Liver (tissue), 9 donors: ENCODE data around the gene MCF2L2. TPM values are rescaled to one million over a fixed set of nuclear protein-coding genes. Genes with fewer than 3 reads are reported as not detected.

Experiments used
- DNase-seq: peaks from one replicate; pipeline ENCODE4 v3.0.0-alpha.2; 2017; ENCODE audit warnings: low spot score
- H3K27ac ChIP-seq, 2 donors: one replicate each; pipeline ENCODE4 v1.7.0; 2013; ENCODE audit warnings: inconsistent platforms in 2 of 2, low read length in 2 of 2, control low read depth in 1 of 2, low read depth in 1 of 2, mild to moderate bottlenecking in 1 of 2
- H3K27me3 ChIP-seq, 4 donors: one replicate each; pipeline versions ENCODE4 v1.6.1 to v1.7.0; 2013; ENCODE audit warnings: low read length in 3 of 4, inconsistent platforms in 1 of 4, mild to moderate bottlenecking in 1 of 4, moderate library complexity in 1 of 4; ENCODE audit not compliant: control insufficient read depth in 4 of 4, insufficient read depth in 4 of 4
- H3K36me3 ChIP-seq, 4 donors: one replicate each; pipeline versions ENCODE4 v1.6.1 to v1.7.0; 2013; ENCODE audit warnings: low read length in 3 of 4, mild to moderate bottlenecking in 3 of 4, low read depth in 1 of 4, moderate library complexity in 1 of 4; ENCODE audit not compliant: control insufficient read depth in 4 of 4, insufficient read depth in 3 of 4
- H3K4me1 ChIP-seq, 4 donors: one replicate each; pipeline versions ENCODE4 v1.6.1 to v1.7.0; 2013; ENCODE audit warnings: low read length in 3 of 4, mild to moderate bottlenecking in 3 of 4, moderate library complexity in 1 of 4; ENCODE audit not compliant: control insufficient read depth in 4 of 4, insufficient read depth in 4 of 4
- H3K4me3 ChIP-seq, 3 donors: one replicate each; pipeline versions ENCODE4 v1.6.1 to v1.7.0; 2013; ENCODE audit warnings: low read length in 3 of 3, control low read depth in 1 of 3, low read depth in 1 of 3, mild to moderate bottlenecking in 1 of 3
- H3K9ac ChIP-seq, 2 donors: one replicate each; pipeline ENCODE4 v1.7.0; 2013; ENCODE audit warnings: low read length in 2 of 2, mild to moderate bottlenecking in 2 of 2, moderate library complexity in 2 of 2, control low read depth in 1 of 2, low read depth in 1 of 2
- H3K9me3 ChIP-seq, 4 donors: one replicate each; pipeline versions ENCODE4 v1.6.1 to v1.7.0; 2013; ENCODE audit warnings: low read length in 3 of 4; ENCODE audit not compliant: control insufficient read depth in 4 of 4
- EGR1 ChIP-seq, 2 donors: IDR thresholded peaks; 2 replicates each; pipeline ENCODE4 v1.6.1; 2016 to 2018; ENCODE audit warnings: antibody characterized with exemption in 2 of 2, low read depth in 2 of 2
- FOXA1 ChIP-seq: IDR thresholded peaks from 2 replicates; pipeline ENCODE4 v1.6.1; 2016; ENCODE audit warnings: antibody characterized with exemption
- FOXA2 ChIP-seq: IDR thresholded peaks from 2 replicates; pipeline ENCODE4 v1.6.1; 2016; ENCODE audit warnings: antibody characterized with exemption
- GABPA ChIP-seq, 2 donors: IDR thresholded peaks in 1 of 2; conservative IDR thresholded peaks in 1 of 2; 2 replicates each; pipeline ENCODE4 v1.6.1; 2016; ENCODE audit warnings: antibody characterized with exemption in 2 of 2, mild to moderate bottlenecking in 1 of 2, moderate library complexity in 1 of 2
- HNF4A ChIP-seq, 2 donors: conservative IDR thresholded peaks; 2 replicates each; pipeline ENCODE4 v1.6.1; 2016; ENCODE audit warnings: antibody characterized with exemption in 2 of 2, mild to moderate bottlenecking in 2 of 2
- HNF4G ChIP-seq: IDR thresholded peaks from 2 replicates; pipeline ENCODE4 v1.6.1; 2016; ENCODE audit warnings: antibody characterized with exemption
- JUND ChIP-seq, 2 donors: IDR thresholded peaks; 2 replicates each; pipeline ENCODE4 v1.6.1; 2016; ENCODE audit warnings: antibody characterized with exemption in 2 of 2
- NR2F2 ChIP-seq: IDR thresholded peaks from 2 replicates; pipeline ENCODE4 v1.6.1; 2016; ENCODE audit warnings: antibody characterized with exemption
- RAD21 ChIP-seq, 2 donors: IDR thresholded peaks; 2 replicates each; pipeline ENCODE4 v1.6.1; 2016; ENCODE audit warnings: antibody characterized with exemption in 2 of 2, mild to moderate bottlenecking in 2 of 2
- RXRA ChIP-seq, 2 donors: IDR thresholded peaks; 2 replicates each; pipeline ENCODE4 v1.6.1; 2017 to 2018; ENCODE audit warnings: antibody characterized with exemption in 2 of 2, mild to moderate bottlenecking in 1 of 2
- SP1 ChIP-seq: IDR thresholded peaks from 2 replicates; pipeline ENCODE4 v1.6.1; 2018; ENCODE audit warnings: antibody characterized with exemption, mild to moderate bottlenecking
- TAF1 ChIP-seq: conservative IDR thresholded peaks from 2 replicates; pipeline ENCODE4 v1.6.1; 2016; ENCODE audit warnings: antibody characterized with exemption, mild to moderate bottlenecking
- YY1 ChIP-seq: IDR thresholded peaks from 2 replicates; pipeline ENCODE4 v1.6.1; 2016; ENCODE audit warnings: antibody characterized with exemption, mild to moderate bottlenecking
- WGBS: extraction: QIAGEN DNeasy Blood & Tissue Kit; methylation state at CpG from one replicate; pipeline ENCODE4 v1.1.7; 2013; 5-methylcytosine and 5-hydroxymethylcytosine counted together
- polyA plus RNA-seq, 2 donors: library from polyadenylated mRNA; stranded (reverse) in 1 of 2; unstranded in 1 of 2; fragments of 200-250 nt in 1 of 2; fragments of >200 nt in 1 of 2; fragmentation: Nextera tagmentation in 1 of 2; extraction: Ambion mirVana in 1 of 2; gene quantifications; one replicate each; pipeline versions ENCODE4 v1.2.1 to v1.2.3, GENCODE V29; 2013 to 2015
- total RNA-seq, 2 donors: library from RNA; depleted of rRNA; stranded (reverse); fragments of >200 nt; gene quantifications; one replicate each; pipeline ENCODE4 v1.2.3, GENCODE V29; 2014
- TF ChIP-seq, protein P1 (sequence below): IDR thresholded peaks from 2 replicates; pipeline ENCODE4 v1.6.1; 2016; ENCODE audit warnings: antibody characterized with exemption
- TF ChIP-seq, protein P2 (sequence below): fragments of 150-350 bp; IDR thresholded peaks from 2 replicates; pipeline ENCODE4 v1.5.1; 2017; ENCODE audit warnings: improper control_type of control experiment, low read depth, low read length; ENCODE audit not compliant: missing input control
- TF ChIP-seq, protein P3 (sequence below): IDR thresholded peaks from 2 replicates; pipeline ENCODE4 v1.6.1; 2016; ENCODE audit warnings: antibody characterized with exemption
- TF ChIP-seq, protein P4 (sequence below): IDR thresholded peaks from 2 replicates; pipeline ENCODE4 v1.6.1; 2016; ENCODE audit warnings: antibody characterized with exemption
- TF ChIP-seq, protein P5 (sequence below): IDR thresholded peaks from 2 replicates; pipeline ENCODE4 v1.6.1; 2016; ENCODE audit warnings: antibody characterized with exemption, mild to moderate bottlenecking
- donor health status: healthy.
- donor health status: healthy.
- donor health status: healthy.
- donor health status: healthy.
- donor health status: healthy.

The MCF2L2 gene
- total and polyA plus RNA-seq, 4 donors, result 0.02 to 0.47 (median 0.17) TPM; not detected in 1

DNA sequence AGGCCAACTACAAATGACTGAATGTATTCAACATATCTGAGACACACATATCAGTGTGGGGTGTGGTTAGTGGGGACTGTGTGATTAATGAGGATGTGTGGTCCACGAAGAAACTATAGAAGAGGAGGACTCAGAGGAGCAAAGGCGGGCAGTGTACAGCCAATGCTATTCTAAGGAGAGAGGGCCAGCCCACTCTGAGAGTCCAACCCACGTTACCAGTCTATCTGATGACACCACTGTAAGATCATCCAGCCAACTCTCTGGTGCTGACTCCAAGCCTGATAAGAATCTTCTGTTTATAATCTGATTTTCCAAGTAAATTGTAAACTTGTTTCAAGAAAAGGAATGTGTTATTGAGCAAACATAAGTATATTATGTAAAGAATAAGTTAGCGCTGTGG is 47.2 kb downstream of the MCF2L2 start:
- peaks cover 0 to 3% (median 0%) of the 10 kb centered on the region in 4 donors for H3K4me1 ChIP-seq
- no peaks in the 10 kb centered on the region for H3K9me3 ChIP-seq
- no peak for DNase-seq
- H3K36me3 ChIP-seq, result no peaks in the 10 kb centered on the region
- TF ChIP-seq, protein P1, sequence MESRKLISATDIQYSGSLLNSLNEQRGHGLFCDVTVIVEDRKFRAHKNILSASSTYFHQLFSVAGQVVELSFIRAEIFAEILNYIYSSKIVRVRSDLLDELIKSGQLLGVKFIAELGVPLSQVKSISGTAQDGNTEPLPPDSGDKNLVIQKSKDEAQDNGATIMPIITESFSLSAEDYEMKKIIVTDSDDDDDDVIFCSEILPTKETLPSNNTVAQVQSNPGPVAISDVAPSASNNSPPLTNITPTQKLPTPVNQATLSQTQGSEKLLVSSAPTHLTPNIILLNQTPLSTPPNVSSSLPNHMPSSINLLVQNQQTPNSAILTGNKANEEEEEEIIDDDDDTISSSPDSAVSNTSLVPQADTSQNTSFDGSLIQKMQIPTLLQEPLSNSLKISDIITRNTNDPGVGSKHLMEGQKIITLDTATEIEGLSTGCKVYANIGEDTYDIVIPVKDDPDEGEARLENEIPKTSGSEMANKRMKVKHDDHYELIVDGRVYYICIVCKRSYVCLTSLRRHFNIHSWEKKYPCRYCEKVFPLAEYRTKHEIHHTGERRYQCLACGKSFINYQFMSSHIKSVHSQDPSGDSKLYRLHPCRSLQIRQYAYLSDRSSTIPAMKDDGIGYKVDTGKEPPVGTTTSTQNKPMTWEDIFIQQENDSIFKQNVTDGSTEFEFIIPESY, result no peak
- TF ChIP-seq FOXA1 (no peak), HNF4A (conservative IDR thresholded peaks at IDR 0.05) (no peak), RAD21 (IDR thresholded peaks at IDR 0.05) (no peak), YY1 (no peak)
- TF ChIP-seq, protein P2, sequence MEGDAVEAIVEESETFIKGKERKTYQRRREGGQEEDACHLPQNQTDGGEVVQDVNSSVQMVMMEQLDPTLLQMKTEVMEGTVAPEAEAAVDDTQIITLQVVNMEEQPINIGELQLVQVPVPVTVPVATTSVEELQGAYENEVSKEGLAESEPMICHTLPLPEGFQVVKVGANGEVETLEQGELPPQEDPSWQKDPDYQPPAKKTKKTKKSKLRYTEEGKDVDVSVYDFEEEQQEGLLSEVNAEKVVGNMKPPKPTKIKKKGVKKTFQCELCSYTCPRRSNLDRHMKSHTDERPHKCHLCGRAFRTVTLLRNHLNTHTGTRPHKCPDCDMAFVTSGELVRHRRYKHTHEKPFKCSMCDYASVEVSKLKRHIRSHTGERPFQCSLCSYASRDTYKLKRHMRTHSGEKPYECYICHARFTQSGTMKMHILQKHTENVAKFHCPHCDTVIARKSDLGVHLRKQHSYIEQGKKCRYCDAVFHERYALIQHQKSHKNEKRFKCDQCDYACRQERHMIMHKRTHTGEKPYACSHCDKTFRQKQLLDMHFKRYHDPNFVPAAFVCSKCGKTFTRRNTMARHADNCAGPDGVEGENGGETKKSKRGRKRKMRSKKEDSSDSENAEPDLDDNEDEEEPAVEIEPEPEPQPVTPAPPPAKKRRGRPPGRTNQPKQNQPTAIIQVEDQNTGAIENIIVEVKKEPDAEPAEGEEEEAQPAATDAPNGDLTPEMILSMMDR, result no peak
- no peak overlapping the region for H3K4me3 ChIP-seq
- H3K27ac ChIP-seq, result no peak overlapping the region
- no peaks in the 10 kb centered on the region for H3K27me3 ChIP-seq
- whole genome bisulfite sequencing, result 76% methylated on average over 4 of the region's 4 CpGs
- no peak overlapping the region for H3K9ac ChIP-seq

DNA sequence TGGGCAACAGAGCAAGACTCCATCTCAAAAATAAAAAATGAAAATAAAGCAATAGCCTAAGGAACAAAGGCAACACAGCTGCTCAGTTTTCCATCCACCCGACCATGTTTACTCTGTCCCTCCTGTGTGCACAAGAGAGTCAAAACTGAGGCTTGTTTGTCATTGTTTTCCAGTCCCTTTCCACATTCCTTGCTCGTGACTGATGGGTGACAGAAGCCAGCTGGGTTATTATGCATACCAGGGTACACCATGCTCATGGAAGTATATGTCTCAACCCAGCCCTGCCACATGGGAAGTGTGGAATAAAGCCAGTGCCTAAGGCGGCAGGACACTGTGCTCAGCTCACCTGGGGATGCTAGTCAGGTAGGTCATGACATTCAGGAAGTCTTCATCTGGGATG is 49.5 kb downstream of the MCF2L2 start:
- TF ChIP-seq RXRA (IDR thresholded peaks at IDR 0.05) (no peak), TAF1 (no peak), HNF4G (no peak), RAD21 (IDR thresholded peaks at IDR 0.05) (no peak), EGR1 (IDR thresholded peaks at IDR 0.05; ENCODE audit: low read depth in 2 of 2) (no peak), FOXA1 (no peak), SP1 (no peak), NR2F2 (no peak), GABPA (IDR thresholded peaks at IDR 0.05 in 1 of 2, conservative IDR thresholded peaks at IDR 0.05 in 1 of 2) (no peak), HNF4A (conservative IDR thresholded peaks at IDR 0.05) (no peak), YY1 (no peak), JUND (IDR thresholded peaks at IDR 0.05) (no peak), FOXA2 (no peak)
- TF ChIP-seq, protein P3, sequence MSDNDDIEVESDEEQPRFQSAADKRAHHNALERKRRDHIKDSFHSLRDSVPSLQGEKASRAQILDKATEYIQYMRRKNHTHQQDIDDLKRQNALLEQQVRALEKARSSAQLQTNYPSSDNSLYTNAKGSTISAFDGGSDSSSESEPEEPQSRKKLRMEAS, result no peak
- TF ChIP-seq, protein P1, result no peak
- TF ChIP-seq, protein P2, result no peak
- TF ChIP-seq, protein P4, sequence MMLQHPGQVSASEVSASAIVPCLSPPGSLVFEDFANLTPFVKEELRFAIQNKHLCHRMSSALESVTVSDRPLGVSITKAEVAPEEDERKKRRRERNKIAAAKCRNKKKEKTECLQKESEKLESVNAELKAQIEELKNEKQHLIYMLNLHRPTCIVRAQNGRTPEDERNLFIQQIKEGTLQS, result no peak
- TF ChIP-seq, protein P5, sequence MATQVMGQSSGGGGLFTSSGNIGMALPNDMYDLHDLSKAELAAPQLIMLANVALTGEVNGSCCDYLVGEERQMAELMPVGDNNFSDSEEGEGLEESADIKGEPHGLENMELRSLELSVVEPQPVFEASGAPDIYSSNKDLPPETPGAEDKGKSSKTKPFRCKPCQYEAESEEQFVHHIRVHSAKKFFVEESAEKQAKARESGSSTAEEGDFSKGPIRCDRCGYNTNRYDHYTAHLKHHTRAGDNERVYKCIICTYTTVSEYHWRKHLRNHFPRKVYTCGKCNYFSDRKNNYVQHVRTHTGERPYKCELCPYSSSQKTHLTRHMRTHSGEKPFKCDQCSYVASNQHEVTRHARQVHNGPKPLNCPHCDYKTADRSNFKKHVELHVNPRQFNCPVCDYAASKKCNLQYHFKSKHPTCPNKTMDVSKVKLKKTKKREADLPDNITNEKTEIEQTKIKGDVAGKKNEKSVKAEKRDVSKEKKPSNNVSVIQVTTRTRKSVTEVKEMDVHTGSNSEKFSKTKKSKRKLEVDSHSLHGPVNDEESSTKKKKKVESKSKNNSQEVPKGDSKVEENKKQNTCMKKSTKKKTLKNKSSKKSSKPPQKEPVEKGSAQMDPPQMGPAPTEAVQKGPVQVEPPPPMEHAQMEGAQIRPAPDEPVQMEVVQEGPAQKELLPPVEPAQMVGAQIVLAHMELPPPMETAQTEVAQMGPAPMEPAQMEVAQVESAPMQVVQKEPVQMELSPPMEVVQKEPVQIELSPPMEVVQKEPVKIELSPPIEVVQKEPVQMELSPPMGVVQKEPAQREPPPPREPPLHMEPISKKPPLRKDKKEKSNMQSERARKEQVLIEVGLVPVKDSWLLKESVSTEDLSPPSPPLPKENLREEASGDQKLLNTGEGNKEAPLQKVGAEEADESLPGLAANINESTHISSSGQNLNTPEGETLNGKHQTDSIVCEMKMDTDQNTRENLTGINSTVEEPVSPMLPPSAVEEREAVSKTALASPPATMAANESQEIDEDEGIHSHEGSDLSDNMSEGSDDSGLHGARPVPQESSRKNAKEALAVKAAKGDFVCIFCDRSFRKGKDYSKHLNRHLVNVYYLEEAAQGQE, result no peak
- DNase-seq, result no peak
- no peak overlapping the region for H3K4me3 ChIP-seq
- H3K27me3 ChIP-seq, result peaks cover 0 to under 1% (median 0%) of the 10 kb centered on the region in 4 donors
- H3K27ac ChIP-seq, result no peak overlapping the region
- 76% methylated on average over 3 of the region's 3 CpGs for WGBS
- no peaks in the 10 kb centered on the region for H3K36me3 ChIP-seq
- no peak overlapping the region for H3K9ac ChIP-seq
- H3K4me1 ChIP-seq, result no peaks in the 10 kb centered on the region
- H3K9me3 ChIP-seq, result no peaks in the 10 kb centered on the region
